HUDEP-2 (cell line): ENCODE results near the gene PAF1.
"Not testable (repeated sequence)": the region's sequence is repeated elsewhere in the genome, so short reads cannot be mapped to it uniquely, and the experiment has no call there.

ENCODE experiments used
- DNase-seq, 76 experiments: peaks; one replicate each; lab custom pipeline; 2025; ENCODE audit not compliant: unreplicated experiment in 76 of 76; lab: John Stamatoyannopoulos, UW

PAF1 gene

DNA sequence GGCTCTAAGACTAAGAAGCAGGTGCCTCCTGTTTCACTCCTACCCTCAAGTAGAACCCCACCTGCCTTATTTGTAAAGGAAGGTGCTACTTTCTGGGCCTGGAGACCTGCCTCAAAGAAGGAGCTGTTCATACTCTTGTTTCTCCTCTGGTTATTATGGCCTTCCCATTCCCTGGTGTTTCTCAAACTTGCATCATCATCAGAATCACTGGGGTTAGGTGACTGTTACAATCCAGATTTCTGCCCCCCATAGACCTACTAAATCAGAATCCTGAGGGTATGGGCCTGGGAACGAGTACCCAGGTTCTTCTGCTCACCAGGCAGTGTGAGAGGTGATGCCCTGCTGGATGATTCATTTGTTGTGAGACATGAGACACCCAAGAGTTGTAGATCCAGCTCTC lies 30.3 kb downstream of the PAF1 start:
- no peak for DNase-seq

- no peak for DNase-seq
Measured at GRCh38 chr19:39359026-39359425, 31.9 kb downstream of the PAF1 start.

DNA sequence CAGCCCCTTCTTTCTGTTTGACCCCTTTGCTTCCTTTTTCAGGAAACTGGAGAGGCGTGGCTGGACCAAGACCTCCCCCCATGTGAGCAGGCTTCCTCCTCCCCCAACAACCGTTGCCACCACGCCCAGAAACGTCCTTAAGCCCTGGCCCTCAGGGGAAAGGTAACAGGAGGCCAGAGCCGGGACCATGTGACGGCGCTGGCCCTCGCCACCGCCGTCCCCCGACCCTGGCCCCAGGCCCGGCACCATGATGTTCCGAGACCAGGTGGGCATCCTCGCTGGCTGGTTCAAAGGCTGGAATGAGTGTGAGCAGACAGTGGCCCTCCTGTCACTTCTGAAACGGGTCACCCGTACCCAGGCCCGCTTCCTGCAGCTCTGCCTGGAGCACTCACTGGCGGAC lies 34.3 kb downstream of the PAF1 start:
- peak in 54 of 76 experiments; percentile 16 to 80 (median 50) for DNase-seq

- peak in 2 of 76 experiments; percentile 26 to 27 for DNase-seq
Measured at GRCh38 chr19:39356073-39356472, 34.8 kb downstream of the PAF1 start.

- DNase-seq: no peak
Measured at GRCh38 chr19:39355253-39355652, 35.7 kb downstream of the PAF1 start.

GRCh38 chr19:39352381-39353255 lies 38.3 kb downstream of the PAF1 start:
- peak in 6 of 76 experiments; percentile 7 to 39 (median 18) for DNase-seq

DNA sequence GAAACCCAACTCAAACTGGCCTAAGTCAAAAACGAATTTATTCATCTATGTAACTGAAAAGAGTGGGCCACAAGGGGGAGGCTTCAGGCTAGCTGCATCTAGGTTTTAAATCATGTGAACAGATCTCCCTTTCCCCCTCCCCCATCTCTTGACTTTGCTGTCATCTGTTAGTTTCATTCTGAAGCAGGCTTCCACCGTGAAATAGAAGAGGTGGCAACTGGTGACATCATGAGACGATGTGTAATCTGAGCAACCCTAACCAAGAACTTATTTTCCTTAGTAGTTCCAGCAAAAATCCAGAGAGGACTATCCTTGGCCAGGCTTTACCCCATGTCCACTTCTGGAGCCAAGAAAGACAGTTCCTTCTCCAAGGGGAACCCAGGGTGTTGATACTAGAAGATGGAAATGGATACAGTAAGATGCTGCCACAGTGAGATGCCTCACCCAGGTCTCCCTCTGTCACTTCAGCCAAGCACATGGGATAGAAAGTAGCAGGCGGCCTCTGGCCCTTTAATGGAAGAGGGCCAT lies 39.3 kb downstream of the PAF1 start:
- peak in 8 of 76 experiments; percentile 16 to 47 (median 24) for DNase-seq

- no peak for DNase-seq
Measured at GRCh38 chr19:39350156-39350555, 40.8 kb downstream of the PAF1 start.

GRCh38 chr19:39349326-39349725 lies 41.6 kb downstream of the PAF1 start:
- no peak for DNase-seq

GRCh38 chr19:39347332-39348164 lies 43.4 kb downstream of the PAF1 start:
- DNase-seq: peak in 47 of 76 experiments; percentile 16 to 80 (median 52)

DNA sequence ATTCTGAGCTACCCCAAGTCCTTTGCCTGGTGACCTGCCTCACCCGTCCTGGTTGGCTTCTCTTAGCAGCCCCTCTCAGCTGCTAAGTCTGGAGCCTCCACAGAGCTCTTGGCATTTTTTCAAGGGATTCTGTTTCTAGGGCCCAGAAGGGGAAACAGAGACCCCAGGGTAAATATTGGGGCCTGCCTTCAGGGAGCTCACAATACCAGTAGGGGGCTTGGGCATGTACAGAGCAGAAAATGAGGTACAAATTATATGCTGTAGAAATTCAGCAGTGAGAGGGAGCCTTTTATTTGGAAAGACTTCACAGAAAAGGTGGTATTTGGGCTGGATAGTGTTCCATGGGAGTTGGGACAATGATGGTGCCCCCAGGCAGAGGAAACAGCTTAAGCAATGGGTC lies 45.0 kb downstream of the PAF1 start:
- DNase-seq: no peak

DNA sequence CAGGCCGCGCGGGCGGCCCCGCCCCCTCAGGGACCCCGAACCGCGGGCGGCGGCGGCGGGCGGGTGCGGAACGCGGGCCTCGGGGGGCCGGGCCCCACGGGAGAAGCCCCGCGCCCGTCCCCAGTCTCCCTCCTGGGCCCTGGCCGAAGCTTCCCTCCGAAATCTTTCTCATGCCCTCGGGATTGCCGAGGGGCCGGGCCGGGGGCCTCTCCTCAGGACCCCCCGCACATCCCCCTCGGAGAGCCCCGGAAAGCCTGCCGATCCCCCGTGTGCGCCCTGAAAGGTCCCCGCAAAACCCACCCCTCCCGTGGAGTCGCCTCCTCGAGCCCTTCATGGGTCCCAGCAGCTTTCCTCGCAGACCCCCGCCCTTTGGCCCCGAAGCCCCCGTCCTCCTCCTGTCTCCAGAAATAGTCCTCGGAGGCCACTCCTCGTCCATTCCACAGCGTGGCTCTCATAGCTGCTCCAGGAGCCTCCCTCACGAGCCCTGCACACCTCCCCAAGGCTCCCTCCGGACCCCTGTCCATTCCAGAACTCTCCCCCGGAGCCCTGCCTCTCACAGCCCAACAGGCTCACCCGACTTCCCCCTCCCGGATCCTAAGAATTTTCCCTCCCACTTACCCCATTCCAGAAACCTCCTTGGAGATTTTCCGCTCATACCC lies 48.1 kb downstream of the PAF1 start:
- DNase-seq: peak in 1 of 76 experiments; percentile 18

- DNase-seq: peak; percentile 85 to 100 (median 99)
Measured at GRCh38 chr19:39341719-39342604, 48.9 kb downstream of the PAF1 start, which contains the start of gene SAMD4B. Gene SAMD4B (plus strand): TSS chr19:39342421. CDS start chr19:39356894, 14,473 bp downstream.

- peak in 13 of 76 experiments; percentile 22 to 68 (median 53) for DNase-seq
Measured at GRCh38 chr19:39341129-39341718, 49.7 kb downstream of the PAF1 start.

- DNase-seq: not testable (repeated sequence)
Measured at GRCh38 chr19:39340156-39340555, 50.8 kb downstream of the PAF1 start.

GRCh38 chr19:39339674-39340073 lies 51.2 kb downstream of the PAF1 start:
- no peak for DNase-seq

DNA sequence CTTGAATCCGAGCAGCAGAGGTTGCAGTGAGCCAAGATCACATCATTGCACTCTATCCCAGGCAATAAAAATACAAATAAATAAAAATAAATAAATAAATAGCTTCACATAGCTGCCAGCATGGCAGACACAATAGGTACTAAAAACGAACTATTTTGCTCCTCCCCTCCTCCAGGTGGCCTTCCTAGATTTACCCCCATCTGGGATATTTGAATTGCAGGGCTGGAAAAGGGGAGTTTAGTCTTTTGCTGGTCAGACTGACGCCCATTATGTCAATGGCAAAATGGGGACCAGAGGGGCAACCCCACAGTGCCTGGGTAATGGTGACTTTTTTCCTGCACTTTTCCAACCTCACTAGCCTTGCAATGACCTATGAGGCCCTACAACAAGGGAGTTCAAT lies 54.4 kb downstream of the PAF1 start:
- no peak for DNase-seq
